AG08395 (cell line): ENCODE data around the gene PROX1.

Experiments
- DNase-seq: peaks from one replicate; pipeline ENCODE4 v3.0.0; 2012; ENCODE audit warnings: mixed read lengths, low spot score

PROX1 gene

DNA sequence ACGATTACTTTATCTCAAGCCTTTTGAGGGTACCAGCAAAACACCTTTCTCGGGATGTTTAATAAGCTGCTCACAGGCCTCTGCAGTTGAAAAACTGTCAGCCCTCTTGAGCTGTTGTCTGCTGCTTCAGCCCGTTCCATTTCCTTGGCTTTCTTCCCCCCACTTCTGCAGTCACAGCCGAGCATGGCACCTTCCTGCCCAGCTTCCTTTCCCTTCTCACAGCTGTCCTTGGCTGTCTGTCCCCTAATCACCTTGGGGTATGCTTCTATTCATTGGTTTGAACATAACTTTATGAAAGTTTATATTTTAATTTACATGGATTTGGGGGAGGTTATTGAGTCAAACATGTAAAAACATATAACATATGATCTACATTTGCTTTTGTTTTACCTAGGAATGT, 6.9 kb upstream of the PROX1 start:
- no peak for DNase-seq

DNA sequence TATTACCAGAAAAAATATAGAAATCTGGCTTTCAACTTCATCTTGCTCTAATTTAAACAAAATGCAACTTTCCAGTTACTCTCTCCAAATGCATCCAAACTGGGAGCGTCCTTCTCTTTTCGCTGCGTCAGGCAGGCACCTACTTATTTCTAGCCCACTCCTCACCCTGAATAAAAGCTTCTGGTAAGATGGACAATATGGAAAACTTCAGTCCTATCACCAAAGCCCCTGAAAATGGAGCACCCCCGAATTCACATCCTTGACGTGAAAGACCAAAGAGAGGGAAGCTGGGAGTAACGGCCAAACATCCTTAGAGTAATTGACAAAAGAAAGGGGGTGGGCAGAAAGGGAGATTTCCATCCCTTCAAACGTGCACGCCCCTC, 5.5 kb upstream of the PROX1 start:
- no peak for DNase-seq

DNA sequence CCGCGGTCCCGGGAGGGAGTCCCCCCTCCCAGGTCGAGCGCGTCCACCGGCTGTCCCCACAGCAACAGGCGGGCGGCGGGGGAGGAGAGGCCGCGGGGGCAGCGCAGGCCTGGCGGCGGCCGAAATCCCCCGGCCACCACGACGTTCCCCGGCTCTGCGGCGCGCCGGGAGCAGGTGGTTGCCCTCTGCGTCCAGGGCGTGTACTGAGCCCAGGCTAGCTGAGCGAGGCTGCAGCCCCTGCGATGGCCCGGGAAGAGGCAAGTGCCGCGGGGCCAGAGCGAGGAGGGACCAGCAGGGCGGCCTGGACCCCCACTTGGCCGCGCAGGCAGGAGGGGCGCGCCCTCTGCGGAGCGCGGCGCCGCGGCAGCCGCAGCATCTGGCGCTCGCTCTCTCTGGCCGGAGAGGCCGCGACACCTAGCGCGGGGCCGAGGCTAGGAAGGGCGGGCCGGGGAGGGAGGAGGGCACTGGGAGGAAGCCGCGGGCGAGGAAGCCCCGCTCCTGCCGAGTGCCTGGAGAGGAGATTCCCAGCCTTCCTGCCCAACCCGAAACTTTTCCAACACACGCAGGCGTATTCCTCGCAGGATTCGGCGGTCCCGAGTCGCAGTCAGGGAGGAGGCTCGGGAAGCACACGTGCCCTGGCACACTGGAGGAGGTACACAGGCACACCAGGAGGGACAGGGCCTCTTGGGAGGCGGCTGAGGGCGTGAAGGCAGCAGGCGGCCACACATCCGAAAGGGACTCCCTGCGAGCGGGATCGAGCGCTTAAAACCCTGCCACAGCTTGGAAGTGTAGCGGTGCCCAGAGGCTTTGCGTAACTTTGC, 4.9 kb upstream of the PROX1 start:
- no peak for DNase-seq

DNA sequence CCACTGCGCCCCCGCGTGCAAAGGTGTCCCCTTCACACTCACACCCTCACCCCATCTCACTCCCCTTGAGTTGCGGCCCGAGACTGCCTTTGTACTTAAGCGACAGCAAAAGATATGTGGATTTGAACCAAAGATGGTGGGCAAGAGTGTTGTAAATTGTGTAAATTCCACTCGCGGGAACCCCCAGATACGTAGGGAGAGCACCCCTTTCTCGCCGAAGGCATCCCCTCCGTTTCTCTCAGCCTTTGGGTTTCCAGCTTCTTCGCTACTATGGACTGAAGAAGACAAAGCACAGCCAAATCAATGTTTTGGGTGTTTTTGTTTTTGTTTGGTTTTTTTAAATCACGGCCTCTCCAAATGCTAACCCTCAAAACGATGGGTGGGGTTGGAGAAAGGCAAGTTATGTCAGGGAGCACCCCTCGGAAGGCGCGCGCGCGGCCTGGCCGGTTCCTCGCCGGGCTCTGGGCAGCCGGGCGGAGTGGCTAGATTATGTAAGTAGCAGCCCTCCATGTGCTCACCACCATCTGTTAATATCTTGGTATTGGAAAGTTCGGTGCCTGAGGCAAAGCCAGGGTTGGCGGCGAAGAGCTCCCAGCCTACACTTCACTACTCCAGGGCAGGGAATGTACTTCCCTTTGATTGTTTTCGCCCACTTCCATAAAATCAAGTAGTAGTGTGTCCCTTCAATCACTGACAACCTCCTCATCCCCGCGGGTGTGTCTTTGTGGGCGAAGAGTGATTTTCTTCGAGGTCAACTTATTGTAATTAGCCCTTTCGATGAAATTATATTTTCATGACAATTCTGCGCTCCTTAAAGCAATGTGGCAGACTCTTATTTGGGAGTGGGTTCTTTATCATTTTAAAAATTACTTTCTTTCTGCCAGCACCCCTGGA, 4.0 kb upstream of the PROX1 start:
- no peak for DNase-seq

DNA sequence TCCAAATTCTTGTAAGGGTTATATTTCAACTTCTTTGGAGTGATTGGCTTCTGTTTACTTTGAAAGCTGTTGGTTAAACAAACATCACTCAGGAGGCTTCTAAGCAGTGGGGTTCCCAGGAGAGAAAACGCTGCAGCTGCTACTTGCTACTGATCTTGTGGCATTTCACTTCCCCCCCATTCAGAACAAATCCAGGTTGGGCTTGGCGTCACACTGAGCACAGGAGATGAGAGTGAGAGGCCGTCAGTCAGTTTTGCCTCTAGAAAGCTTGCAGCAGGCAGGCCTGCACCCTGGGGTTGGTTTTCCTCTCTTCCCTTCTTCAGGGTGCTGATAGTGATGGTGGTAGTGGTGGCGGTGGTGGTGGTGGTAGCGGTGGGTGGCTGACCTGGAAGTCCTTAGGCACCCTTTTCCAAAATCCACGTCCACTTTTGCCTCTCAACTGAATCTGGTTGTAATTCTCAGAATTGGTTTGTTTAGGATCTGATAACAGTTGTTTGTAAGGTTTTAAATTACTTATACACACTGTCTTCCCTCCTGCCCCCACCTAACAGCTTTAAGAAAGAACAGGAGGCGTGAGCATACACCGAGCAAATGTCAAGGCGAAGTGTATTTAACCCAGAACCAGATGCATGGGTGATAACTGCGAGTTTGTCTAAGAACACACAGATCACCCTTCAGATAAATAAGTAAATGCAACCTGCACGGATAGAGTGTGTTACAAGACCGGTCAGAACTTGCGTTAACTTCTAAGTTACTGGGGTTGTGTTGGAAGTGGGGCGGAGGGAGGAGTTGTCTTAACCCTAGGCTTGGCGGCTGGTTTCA, 3.2 kb upstream of the PROX1 start:
- DNase-seq = no peak

DNA sequence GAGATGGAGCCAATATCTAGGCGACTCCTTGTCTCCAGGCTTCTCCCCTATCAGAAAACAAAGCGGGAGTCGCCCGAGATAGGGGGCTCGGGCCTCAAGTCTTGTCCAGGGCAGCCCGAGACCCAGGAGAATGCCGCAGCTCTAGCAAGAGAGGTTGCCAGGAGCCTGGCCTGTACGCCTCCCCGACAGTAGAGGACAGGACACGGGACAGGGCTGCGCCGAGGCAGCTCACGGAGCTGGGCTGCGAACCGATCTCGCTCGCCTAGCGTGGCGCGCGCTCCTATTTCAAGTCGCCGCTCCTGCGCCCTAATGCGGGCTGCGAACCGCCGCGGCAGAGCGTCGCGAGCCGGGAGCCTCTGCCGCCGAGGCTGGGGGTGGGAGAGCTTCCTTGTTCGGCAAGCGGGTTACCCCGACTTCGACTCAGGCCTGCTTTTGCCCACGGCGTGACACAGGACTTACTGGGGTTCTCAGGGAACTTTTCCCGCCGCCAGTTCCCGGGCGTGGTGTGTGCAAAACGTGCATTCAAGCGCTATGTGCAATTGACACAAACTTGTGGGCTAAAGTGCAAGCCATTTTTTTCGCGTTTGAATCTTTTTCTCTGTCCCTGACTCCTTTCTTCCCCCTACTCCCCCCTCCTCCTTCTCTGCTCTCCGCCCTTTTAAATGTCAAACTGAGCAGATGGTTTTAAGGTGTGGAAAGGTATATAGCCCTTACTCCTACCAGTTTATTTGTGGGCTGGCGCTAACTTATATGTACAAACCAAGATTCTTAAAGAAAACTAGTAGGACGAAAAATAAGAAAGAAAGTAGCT, 2.4 kb upstream of the PROX1 start:
- no peak for DNase-seq

DNA sequence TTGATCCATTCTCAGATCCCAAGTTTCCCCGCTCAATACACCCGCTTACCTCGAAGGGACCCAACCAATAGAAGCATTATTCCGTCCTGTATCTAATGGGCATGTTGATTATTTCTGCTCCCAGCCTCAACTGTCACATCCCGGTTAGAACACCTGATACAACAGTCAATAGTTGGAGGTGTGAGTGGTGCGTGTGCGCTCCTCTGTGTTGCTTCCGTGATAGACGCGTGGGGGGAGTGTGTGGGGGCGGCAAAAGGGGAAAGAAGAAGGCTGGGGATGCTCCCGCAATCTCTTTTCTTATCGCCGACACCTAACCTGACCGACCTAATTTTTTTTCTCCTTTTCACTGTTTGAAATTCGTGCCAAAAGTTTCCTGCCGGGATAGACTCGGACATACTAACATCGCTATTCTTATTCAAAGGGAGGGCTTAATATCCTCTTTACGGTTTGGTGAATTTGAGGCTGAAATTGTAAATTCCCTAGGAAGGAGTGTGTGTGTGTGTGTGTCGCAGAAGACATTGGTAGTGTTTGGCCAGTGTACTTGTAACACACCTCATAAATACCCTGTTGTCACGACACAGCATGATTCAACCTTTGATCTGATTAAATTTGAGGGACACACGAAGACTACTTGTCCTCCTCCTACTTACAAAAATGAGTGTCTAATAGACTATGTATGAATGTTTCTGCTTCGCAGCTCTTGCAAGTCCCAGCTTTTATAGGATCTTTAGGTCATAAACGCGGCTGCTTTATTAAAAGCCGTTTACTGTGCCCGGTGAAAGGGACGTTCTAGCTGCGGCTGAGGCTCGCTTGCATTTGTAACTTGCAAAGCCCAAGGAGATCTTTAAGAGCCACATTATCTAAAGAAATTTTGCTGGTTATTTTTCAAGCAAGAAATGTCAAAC, 1.5 kb upstream of the PROX1 start:
- DNase-seq = no peak

DNA sequence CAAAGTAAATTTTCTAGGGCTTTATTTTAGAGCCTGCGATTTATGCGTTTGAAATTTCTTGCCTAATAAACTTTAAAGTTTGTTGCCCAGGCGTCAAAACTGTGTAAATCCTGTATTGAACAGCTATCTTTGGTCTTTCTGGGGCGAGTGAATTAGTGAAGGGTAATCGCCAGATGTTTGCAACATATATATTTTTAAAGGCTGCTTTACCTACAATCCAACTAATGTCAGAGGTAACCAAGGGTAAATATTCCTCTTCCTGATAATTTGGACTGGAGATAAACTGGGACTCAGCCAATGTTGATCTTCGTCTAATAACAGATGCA, 885 bp upstream of the PROX1 start:
- no peak for DNase-seq

DNA sequence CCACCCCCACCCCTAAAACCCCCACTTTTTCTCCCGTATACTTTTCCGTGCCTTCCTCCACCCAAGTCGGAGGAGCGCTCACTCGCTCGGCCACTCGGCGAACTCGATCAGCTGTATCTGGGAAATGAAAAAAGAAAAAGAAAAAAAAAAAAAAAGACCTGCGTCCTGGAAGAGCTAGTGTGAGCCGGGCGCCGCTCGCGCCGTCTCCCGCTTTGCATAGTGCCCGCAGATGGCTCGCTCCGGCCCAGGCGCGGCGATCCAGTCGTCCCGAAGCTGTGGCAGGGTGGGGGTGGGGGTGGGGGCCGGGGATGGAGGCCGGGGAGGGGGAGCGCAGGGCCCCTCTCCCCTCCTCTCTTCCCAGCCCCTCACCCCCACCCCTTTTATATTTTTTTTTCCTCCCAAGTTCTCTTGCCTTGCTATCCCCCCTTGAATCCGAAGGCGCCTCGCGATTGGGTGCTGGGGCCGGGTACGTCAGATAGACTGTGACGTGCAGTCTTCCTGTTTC, 299 bp upstream of the PROX1 start:
- peak; percentile 88 for DNase-seq

DNA sequence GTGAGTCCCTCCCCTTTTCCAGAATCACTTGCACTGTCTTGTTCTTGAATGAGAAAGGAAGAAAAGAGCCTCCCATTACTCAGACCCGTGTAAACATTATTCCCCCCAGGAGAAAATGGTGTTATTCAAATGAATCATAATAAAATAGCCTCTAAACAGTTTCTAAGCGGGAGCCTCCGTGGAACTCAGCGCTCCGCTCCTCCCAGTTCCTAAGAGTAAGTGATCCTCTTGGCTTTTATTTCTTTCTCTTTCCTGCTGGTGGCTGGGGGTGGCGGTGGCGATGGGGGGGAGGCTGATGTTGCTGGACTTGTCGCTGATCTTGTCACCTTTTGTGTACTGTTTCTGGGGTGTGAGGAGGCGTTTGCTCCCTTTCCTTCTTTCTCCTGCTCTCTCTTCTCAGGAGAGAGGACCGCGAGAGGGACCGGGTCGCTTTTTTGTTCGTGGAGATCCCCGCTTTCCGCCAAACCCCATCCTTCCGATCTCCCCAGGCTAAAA, 781 bp downstream of the PROX1 start:
- DNase-seq = no peak

DNA sequence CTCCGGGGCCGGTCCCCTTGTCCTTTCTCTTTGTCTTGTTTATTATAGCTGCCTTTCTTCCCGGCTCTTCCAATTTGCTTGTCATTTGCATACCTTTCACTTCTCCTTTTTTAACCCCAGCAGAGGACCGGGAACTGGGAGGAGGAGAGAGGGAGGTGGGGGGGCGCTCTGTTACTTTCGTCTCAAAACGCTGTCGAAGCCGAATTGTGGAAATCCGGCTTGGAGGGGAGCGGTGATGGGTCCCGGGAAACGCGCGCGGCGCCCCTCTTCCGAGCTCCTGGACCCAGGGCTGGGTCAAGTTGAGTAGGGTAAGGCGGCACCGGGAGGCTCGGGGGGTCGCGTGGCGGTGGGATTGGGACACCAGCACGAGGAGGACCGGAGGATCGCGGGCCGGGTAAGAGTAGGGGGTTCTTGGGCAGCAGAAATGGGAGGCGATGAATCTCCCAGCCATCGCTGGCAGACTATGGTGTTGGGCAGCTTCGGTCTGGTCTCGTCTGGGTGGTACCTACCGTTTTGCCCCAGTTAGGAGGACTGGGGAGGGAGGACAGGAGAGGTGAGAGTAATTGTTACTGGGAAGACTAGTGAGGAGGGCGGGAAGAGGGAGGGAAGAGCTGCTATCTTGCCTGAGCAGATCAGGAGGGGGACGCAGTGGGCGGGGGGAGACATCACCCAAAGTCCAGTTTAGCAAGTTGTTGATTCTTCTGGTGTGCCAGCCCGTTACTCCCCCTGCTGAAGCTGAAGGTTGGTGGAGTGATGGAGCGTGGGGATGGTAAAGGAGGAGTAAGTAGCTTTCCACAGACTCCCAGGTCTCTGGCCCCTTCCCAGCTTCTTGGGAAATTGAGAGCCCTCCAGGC, 1.5 kb downstream of the PROX1 start:
- no peak for DNase-seq

DNA sequence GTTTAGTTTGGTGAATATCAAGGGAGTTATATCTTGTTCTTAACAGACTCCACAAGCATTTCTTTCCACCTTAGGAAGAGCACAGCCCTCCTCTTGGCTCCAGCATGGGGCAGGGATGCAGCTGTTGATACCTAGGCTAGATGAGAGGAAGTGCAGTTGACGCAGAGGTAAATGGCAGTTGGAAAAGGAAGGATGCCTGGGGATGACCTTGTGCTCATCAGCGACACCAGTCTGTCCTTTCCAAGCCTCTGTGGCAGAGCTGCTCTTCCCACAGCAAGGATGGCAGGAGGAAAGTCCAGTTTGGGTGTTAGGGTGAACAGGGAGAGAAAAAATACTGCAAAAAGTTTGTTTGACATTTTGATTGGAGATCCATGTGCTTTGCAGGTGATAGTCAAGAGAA, 6.2 kb downstream of the PROX1 start:
- no peak for DNase-seq

DNA sequence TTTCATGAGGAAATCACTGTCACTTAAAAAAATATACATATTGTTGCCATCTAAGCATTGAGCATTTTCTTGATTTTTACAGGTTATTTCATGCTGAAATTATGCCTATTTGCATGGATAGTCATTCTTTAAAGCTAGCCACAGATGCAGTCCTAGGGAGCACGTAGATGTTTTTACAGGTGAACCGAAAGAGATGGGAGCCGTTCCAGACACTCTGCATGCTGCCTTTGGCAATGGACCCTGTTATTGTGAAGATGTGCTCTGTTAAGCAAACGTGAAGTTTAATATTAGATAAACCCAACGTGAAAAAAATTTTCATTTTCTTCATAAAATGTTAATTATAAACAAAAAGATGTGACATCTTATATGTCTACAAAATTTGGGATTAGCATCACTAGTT, 7.1 kb downstream of the PROX1 start:
- no peak for DNase-seq

DNA sequence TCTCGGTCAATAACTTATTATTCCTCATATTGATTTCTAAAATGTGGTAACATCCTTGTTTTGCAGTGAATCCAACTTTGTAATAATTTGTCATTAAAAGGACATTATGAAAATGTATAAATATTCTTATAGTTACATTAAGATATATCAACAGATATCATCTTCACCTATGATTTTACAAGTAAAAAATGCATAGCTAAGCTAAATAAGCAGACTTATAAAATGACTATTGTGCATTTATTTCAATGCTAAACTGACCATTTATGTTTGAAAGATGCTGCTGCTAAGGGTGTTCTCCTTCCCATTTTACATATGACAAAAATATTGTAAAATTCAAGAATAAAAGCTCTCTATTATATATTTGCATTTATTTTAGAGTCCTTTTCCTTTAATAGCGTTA, 7.8 kb downstream of the PROX1 start:
- DNase-seq = no peak

DNA sequence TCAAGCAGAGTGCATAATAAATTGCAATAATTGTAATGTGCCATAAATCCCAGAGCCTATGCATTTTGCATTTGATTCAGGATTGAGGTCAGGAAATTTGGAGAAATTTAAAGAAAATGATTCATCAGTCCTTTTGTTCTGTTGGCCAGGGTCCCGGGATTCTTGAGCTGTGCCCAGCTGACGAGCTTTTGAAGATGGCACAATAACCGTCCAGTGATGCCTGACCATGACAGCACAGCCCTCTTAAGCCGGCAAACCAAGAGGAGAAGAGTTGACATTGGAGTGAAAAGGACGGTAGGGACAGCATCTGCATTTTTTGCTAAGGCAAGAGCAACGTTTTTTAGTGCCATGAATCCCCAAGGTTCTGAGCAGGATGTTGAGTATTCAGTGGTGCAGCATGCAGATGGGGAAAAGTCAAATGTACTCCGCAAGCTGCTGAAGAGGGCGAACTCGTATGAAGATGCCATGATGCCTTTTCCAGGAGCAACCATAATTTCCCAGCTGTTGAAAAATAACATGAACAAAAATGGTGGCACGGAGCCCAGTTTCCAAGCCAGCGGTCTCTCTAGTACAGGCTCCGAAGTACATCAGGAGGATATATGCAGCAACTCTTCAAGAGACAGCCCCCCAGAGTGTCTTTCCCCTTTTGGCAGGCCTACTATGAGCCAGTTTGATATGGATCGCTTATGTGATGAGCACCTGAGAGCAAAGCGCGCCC, 8.7 kb downstream of the PROX1 start:
- no peak for DNase-seq

DNA sequence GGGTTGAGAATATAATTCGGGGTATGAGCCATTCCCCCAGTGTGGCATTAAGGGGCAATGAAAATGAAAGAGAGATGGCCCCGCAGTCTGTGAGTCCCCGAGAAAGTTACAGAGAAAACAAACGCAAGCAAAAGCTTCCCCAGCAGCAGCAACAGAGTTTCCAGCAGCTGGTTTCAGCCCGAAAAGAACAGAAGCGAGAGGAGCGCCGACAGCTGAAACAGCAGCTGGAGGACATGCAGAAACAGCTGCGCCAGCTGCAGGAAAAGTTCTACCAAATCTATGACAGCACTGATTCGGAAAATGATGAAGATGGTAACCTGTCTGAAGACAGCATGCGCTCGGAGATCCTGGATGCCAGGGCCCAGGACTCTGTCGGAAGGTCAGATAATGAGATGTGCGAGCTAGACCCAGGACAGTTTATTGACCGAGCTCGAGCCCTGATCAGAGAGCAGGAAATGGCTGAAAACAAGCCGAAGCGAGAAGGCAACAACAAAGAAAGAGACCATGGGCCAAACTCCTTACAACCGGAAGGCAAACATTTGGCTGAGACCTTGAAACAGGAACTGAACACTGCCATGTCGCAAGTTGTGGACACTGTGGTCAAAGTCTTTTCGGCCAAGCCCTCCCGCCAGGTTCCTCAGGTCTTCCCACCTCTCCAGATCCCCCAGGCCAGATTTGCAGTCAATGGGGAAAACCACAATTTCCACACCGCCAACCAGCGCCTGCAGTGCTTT, 9.4 kb downstream of the PROX1 start:
- DNase-seq = no peak

DNA sequence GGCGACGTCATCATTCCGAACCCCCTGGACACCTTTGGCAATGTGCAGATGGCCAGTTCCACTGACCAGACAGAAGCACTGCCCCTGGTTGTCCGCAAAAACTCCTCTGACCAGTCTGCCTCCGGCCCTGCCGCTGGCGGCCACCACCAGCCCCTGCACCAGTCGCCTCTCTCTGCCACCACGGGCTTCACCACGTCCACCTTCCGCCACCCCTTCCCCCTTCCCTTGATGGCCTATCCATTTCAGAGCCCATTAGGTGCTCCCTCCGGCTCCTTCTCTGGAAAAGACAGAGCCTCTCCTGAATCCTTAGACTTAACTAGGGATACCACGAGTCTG, 10.0 kb downstream of the PROX1 start:
- DNase-seq = no peak

DNA sequence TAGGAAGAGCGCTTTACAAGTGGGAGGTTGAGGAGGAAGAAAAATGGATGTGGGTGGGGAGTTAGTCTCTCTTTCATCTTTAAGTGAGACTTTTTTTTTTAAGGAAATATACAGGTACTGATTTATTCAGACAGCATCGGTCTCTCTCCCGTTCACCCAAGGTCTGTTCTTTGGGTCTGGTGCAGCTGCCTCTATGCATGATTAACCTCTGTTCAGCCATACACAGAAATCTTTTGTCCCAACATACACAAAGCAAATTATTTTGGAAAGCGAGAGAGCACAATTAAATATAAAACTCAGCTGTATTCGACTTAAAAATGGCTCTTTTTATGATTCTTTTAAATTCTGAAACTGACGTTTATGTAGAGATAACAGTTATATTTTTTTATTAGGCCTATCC, 11.0 kb downstream of the PROX1 start:
- DNase-seq = no peak
